GM18861 (cell line): ENCODE measurements around the gene SLC35A1.

Experiments
- ATAC-seq: cut with Tn5 transposase; IDR thresholded peaks from one replicate; pipeline ENCODE4 v1.9.1; 2021; ENCODE audit not compliant: unreplicated experiment

The SLC35A1 gene

DNA sequence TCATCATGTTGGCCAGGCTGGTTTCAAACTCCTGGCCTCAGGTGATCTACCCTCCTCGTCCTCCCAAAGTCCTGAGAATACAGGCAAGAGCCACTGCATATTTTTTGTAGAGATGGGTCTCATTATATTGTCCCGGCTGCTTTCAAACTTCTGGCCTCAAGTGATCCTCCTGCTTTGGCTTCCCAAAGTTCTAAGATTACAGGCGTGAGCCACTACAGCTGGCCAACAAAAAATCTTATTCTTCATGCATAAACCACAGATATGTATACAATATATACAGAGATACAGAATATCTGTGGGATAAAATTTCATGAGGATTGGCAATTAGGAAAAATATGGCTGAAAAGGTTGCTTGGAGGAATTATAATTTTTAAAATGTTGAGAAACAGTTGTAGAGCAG, 49.9 kb downstream of the SLC35A1 start:
- no peak for ATAC-seq

GRCh38 chr6:87529221-87529620, 56.4 kb downstream of the SLC35A1 start:
- ATAC-seq = no peak

DNA sequence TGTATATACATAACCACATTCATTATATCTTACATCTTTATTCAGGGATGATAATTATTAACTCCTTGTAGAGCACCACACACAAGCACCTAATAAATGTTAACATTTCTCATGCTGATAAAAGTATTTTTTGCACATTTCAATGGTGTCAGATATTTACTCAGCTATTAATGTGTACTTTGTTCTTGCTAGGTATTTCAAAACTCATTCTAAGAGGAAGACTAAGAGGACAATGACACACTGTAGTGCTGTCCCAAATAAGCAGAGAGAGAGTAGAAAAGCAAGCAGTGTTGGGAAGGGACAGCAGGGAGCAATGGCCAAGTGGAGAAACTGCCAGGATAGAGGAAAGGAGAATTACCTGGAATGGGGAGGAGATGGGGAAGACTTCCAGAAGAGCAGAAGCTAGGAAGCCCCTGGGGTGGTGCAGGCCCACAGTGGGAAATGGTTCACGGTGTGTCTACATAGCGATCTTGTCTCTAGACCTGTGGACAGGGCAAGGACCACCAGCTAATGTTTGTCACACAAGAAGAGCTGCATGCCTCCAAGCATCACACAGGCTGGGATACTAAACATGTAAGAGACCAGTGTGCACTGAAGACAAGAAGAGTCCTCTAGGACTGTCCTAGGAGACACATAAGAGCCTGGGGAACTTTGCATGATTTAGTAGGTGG, 61.7 kb downstream of the SLC35A1 start:
- ATAC-seq = no peak

GRCh38 chr6:87538510-87539260, 65.9 kb downstream of the SLC35A1 start:
- ATAC-seq = no peak

DNA sequence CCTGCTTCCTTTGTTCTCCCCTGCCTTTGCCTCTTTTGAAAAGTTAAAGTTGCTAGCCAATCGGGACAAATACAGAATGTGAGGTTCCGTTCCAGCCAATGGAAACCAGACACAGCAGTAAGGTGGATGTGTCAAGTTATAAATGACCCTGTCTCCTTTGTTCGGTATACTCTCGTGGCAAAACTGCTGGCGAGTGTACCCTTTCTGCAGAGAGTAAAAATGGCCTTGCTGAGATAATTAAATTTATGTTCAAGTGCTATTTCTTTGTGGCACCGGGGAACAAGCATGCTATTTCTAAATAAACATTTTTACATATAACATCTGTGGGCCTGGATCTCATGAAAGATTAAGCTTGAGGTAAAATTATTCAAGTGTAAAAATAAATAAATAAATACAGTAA, 66.8 kb downstream of the SLC35A1 start:
- no peak for ATAC-seq

GRCh38 chr6:87540539-87540938, 67.8 kb downstream of the SLC35A1 start:
- no peak for ATAC-seq

DNA sequence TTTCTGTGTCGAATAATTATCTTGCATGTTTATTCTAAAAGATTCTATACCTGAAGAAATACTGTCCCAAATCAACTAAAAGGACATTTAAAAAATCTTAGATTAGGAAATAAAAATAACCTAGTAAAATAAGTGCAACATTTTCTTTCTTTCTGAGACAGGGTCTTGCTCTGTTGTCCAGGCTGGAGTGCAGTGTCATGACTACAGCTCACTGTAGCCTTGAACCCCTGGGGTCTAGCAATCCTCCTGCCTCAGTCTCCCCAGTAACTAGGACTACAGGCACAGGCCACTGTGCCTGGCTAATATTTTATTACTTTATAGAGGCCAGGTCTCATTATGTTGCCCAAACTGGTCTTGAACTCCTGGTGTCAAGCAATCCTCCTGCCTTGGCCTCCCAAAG, 68.3 kb downstream of the SLC35A1 start:
- ATAC-seq = no peak

GRCh38 chr6:87541744-87542143, 69.0 kb downstream of the SLC35A1 start:
- no peak for ATAC-seq

- ATAC-seq = no peak
Observed at GRCh38 chr6:87543696-87544473, 71.1 kb downstream of the SLC35A1 start.

GRCh38 chr6:87544474-87544735, 71.6 kb downstream of the SLC35A1 start:
- no peak for ATAC-seq

DNA sequence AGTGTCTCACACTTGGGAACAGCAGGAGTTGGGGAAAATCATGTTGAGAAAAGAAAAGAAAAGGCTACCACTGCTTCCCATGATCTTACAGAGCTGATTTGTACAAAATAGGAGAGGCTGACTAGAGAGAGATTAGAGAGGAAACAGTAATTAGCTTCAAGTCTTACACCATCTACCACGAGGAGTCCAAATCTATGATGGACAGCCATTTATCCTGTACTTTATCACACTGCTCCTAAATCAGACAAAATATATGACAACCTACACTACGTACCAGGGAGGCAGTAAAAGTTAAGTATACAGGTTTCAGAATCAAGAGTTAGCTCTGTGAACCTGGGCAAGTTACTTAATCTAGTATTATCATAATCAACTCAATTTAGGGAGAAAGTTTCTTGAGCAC, 79.0 kb downstream of the SLC35A1 start:
- ATAC-seq = no peak

DNA sequence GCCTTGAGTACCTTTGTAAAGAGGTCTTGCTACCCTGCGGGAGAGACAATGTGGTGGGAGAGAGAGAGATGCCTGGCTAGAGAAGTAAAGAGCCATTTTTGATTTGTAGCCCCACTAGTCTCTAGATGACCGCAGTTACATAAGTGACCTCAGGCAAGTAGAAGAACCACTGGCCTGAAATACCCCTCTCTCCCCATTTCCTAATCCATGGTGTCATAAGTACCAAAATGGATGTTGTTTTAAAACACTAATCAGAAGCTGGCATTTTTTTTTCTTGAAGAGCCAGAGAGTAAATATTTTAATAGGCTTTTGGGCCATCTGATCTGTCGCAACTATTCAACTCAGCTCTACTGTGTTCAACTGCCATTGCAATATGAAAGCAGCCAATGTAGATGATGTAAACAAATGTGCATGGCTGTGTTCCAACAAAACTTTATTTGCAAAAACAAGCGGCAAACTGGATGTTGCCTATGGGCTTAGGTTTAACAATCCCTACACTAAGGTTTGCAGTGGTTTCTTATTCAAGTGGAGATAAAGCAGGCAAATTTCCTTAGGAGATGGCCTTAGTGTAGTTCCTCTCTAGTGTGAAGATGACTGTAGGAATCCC, 80.5 kb downstream of the SLC35A1 start:
- ATAC-seq = no peak

- no peak for ATAC-seq
Observed at GRCh38 chr6:87555506-87555905, 82.7 kb downstream of the SLC35A1 start.

GRCh38 chr6:87558446-87558845, 85.7 kb downstream of the SLC35A1 start:
- no peak for ATAC-seq

- no peak for ATAC-seq
Observed at GRCh38 chr6:87561017-87561416, 88.2 kb downstream of the SLC35A1 start.
